GM13976 (cell line): Measurements from ENCODE around the gene CRTAC1.

Source experiments
- DNase-seq: peaks from one replicate; pipeline ENCODE4 v3.0.0; 2012; ENCODE audit warnings: low spot score
- CTCF ChIP-seq: IDR thresholded peaks from 2 replicates; pipeline ENCODE4 v1.5.1; 2012; ENCODE audit warnings: borderline replicate concordance, mild to moderate bottlenecking; ENCODE audit not compliant: insufficient read depth; ENCODE audit errors: extremely low read depth, missing control alignments, control extremely low read depth
- in situ Hi-C: fragments of 300-500 bp; cut with MboI; formaldehyde crosslinking; loops from one replicate; pipeline ENCODE4 v1.12.0; 2022; ENCODE audit warnings: low sequenced_read_pairs, mixed read lengths, inconsistent platforms; ENCODE audit not compliant: unreplicated experiment

The CRTAC1 gene

GRCh38 chr10:98006266-98006665 is 24.2 kb downstream of the CRTAC1 start:
- no peak for DNase-seq
- in situ Hi-C loops: no loop called here
- no peak for TF ChIP-seq CTCF

- TF ChIP-seq CTCF: no peak
- in situ Hi-C loops: no loop called here
- DNase-seq: no peak
Observed at GRCh38 chr10:98001736-98002135, 28.7 kb downstream of the CRTAC1 start.

- no peak for TF ChIP-seq CTCF
- in situ Hi-C loops: no loop called here
- DNase-seq: no peak
Observed at GRCh38 chr10:98000346-98000745, 30.1 kb downstream of the CRTAC1 start.

- in situ Hi-C loops: no loop called here
- no peak for TF ChIP-seq CTCF
- DNase-seq: no peak
Observed at GRCh38 chr10:97999923-98000248, 30.5 kb downstream of the CRTAC1 start.

GRCh38 chr10:97999066-97999922 is 31.1 kb downstream of the CRTAC1 start:
- in situ Hi-C loops: no loop called here
- DNase-seq: no peak
- TF ChIP-seq CTCF: no peak

- no peak for DNase-seq
- in situ Hi-C loops: no loop called here
- no peak for TF ChIP-seq CTCF
Observed at GRCh38 chr10:97991871-97992270, 38.5 kb downstream of the CRTAC1 start.
